HG02870 (cell line): ENCODE data around the gene PDE4B.
"Not testable (repeated sequence)": the region's sequence is repeated elsewhere in the genome, so short reads cannot be mapped to it uniquely, and the experiment has no call there.

ENCODE experiments used
- ATAC-seq: cut with Tn5 transposase; IDR thresholded peaks from one replicate; pipeline ENCODE4 v1.9.1; 2021; ENCODE audit warnings: mild to moderate bottlenecking, moderate library complexity; ENCODE audit not compliant: unreplicated experiment

Gene PDE4B

GRCh38 chr1:66043186-66043585, 250.5 kb downstream of the PDE4B start:
- no peak for ATAC-seq

GRCh38 chr1:66044912-66045311, 252.2 kb downstream of the PDE4B start:
- no peak for ATAC-seq

GRCh38 chr1:66046415-66046814, 253.7 kb downstream of the PDE4B start:
- no peak for ATAC-seq

GRCh38 chr1:66048011-66048410, 255.3 kb downstream of the PDE4B start:
- ATAC-seq = no peak

- ATAC-seq = no peak
These were observed 257.4 kb downstream of the PDE4B start for GRCh38 chr1:66050123-66050522.

GRCh38 chr1:66050633-66051032, 257.9 kb downstream of the PDE4B start:
- ATAC-seq = no peak

GRCh38 chr1:66055092-66055491, 262.4 kb downstream of the PDE4B start:
- no peak for ATAC-seq

GRCh38 chr1:66057448-66057847, 264.8 kb downstream of the PDE4B start:
- not testable (repeated sequence) for ATAC-seq

GRCh38 chr1:66058558-66058957, 265.9 kb downstream of the PDE4B start:
- ATAC-seq = no peak

GRCh38 chr1:66067219-66067618, 274.5 kb downstream of the PDE4B start:
- not testable (repeated sequence) for ATAC-seq

GRCh38 chr1:66069976-66070876, 277.5 kb downstream of the PDE4B start:
- ATAC-seq = no peak

GRCh38 chr1:66073388-66073787, 280.7 kb downstream of the PDE4B start:
- ATAC-seq = no peak

- ATAC-seq = no peak
These were observed 281.5 kb downstream of the PDE4B start for GRCh38 chr1:66074147-66074546.

- no peak for ATAC-seq
These were observed 285.7 kb downstream of the PDE4B start for GRCh38 chr1:66078412-66078811.

- ATAC-seq = no peak
These were observed 290.3 kb downstream of the PDE4B start for GRCh38 chr1:66083003-66083402.

GRCh38 chr1:66084442-66084841, 291.7 kb downstream of the PDE4B start:
- no peak for ATAC-seq

GRCh38 chr1:66085600-66085999, 292.9 kb downstream of the PDE4B start:
- no peak for ATAC-seq

GRCh38 chr1:66088787-66089186, 296.1 kb downstream of the PDE4B start:
- ATAC-seq = no peak

GRCh38 chr1:66090859-66091457, 298.3 kb downstream of the PDE4B start:
- no peak for ATAC-seq

GRCh38 chr1:66095190-66095589, 302.5 kb downstream of the PDE4B start:
- ATAC-seq = no peak

GRCh38 chr1:66100959-66101358, 308.3 kb downstream of the PDE4B start:
- ATAC-seq = not testable (repeated sequence)

GRCh38 chr1:66104076-66104475, 311.4 kb downstream of the PDE4B start:
- ATAC-seq = not testable (repeated sequence)
